Fibroblast of the aortic adventitia (primary cell): ENCODE results near the gene MIOX. TPM values are rescaled to one million over a fixed set of nuclear protein-coding genes. Genes with fewer than 3 reads are reported as not detected.

ENCODE experiments used
- DNase-seq: peaks from one replicate; pipeline ENCODE4 v3.0.0-alpha.2; 2010; ENCODE audit warnings: low read depth
- H3K4me3 ChIP-seq: 2 replicates; pipeline ENCODE4 v1.5.1; 2011; ENCODE audit warnings: low read depth, mild to moderate bottlenecking, control low read depth, low read length, moderate library complexity
- total RNA-seq: library from RNA; depleted of rRNA; stranded (reverse); fragments of >200 nt; gene quantifications from 2 replicates; pipeline ENCODE4 v1.2.3, GENCODE V29; 2012; ENCODE audit warnings: low replicate concordance
- TF ChIP-seq, protein P1 (sequence below): IDR thresholded peaks from 2 replicates; pipeline ENCODE4 v1.5.1; 2011; ENCODE audit warnings: mild to moderate bottlenecking, low read length, control low read depth, inconsistent platforms; ENCODE audit not compliant: insufficient read depth

MIOX gene
- total RNA-seq, 1 donor: not detected

DNA sequence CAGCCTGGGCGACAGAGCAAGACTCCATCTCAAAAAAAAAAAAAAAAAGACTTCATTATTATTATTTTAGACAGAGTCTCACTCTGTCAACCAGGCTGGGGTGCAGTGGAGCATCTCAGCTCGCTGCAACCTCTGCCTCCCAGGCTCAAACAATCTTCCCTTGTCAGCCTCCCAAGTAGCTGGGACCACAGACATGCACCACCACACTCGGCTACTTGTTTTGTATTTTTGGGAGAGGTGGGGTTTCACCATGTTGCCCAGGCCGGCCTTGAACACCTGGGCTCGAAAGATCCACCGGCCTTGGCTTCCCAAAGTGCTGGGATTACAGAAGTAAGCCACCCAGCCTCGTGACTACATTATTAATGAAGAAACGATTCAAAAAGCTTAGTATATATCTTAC, 48.5 kb downstream of the MIOX start:
- DNase-seq: no peak
- TF ChIP-seq, protein P1, sequence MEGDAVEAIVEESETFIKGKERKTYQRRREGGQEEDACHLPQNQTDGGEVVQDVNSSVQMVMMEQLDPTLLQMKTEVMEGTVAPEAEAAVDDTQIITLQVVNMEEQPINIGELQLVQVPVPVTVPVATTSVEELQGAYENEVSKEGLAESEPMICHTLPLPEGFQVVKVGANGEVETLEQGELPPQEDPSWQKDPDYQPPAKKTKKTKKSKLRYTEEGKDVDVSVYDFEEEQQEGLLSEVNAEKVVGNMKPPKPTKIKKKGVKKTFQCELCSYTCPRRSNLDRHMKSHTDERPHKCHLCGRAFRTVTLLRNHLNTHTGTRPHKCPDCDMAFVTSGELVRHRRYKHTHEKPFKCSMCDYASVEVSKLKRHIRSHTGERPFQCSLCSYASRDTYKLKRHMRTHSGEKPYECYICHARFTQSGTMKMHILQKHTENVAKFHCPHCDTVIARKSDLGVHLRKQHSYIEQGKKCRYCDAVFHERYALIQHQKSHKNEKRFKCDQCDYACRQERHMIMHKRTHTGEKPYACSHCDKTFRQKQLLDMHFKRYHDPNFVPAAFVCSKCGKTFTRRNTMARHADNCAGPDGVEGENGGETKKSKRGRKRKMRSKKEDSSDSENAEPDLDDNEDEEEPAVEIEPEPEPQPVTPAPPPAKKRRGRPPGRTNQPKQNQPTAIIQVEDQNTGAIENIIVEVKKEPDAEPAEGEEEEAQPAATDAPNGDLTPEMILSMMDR: no peak

DNA sequence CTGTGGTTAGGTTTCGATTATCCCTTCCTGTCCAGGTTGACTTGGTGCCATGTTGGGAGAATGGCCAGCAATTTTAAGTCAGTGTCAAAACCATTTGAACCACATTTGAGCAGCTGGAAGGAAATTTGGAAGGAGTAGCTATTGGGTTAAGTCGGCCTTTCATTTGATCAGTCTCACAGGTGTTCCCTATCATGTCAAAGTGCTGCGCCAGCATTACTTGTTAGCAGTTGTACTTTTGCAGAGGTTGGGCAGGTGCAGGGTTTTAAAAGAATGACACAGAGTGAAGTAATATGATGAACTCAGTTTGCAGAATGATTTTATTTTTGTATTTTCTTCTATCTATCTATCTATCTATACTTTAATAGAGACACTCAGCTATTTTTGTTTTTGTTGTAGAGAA, 49.6 kb downstream of the MIOX start:
- no peak overlapping the region for H3K4me3 ChIP-seq
- no peak for DNase-seq
- TF ChIP-seq, protein P1: no peak

More for the DNA sequence above, 48.5 kb downstream of the MIOX start:
- H3K4me3 ChIP-seq: no peak overlapping the region

DNA sequence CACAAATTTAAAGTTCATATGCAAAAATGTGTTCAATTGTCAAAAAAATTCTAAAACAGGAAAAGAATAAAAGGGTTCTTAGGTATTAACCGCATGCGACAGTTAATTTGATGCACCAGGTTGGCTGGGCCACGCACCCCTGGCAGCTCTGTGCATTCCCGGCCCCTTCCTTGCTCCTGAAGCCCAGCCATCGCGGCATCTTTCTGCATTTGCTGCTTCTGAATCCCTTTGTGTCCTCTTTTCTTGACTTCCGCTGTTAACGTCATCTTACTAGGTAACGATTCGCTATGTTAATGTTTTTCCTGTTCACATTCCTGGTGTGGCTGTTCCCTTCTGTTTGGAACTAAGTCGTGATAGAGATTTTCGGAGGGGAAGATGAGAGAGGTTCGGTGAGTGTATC, 51.1 kb downstream of the MIOX start:
- TF ChIP-seq, protein P1: no peak
- H3K4me3 ChIP-seq: no peak overlapping the region
- DNase-seq: no peak

Other genes with a start within 250 kb of the MIOX start
- 23.6 and 39.7 TPM in 2 replicates for gene TUBGCP6, start 241.8 kb upstream of the MIOX start, total RNA-seq
- gene HDAC10, start 235.6 kb upstream of the MIOX start, total RNA-seq: 15.4 and 26.7 TPM in 2 replicates
- gene MAPK12, start 225.2 kb upstream of the MIOX start, total RNA-seq: 28.0 and 35.5 TPM in 2 replicates
- gene MAPK11, start 216.5 kb upstream of the MIOX start, total RNA-seq: 3.0 and 5.8 TPM in 2 replicates
- gene PLXNB2, start 179.2 kb upstream of the MIOX start, total RNA-seq: 130 and 218 TPM in 2 replicates
- 2.8 and 4.3 TPM in 2 replicates for gene DENND6B, start 159.8 kb upstream of the MIOX start, total RNA-seq
- 38.5 and 62.6 TPM in 2 replicates for gene PPP6R2, start 143.5 kb upstream of the MIOX start, total RNA-seq
- gene SBF1, start 11.8 kb upstream of the MIOX start, total RNA-seq: 70.9 and 76.1 TPM in 2 replicates
- 2.5 and 8.0 TPM in 2 replicates for gene ADM2, start 5.3 kb upstream of the MIOX start, total RNA-seq
- 21.4 and 50.6 TPM in 2 replicates for gene LMF2, start 20.8 kb downstream of the MIOX start, total RNA-seq
- gene NCAPH2, start 21.4 kb downstream of the MIOX start, total RNA-seq: 30.9 and 49.1 TPM in 2 replicates
- gene SCO2, start 38.7 kb downstream of the MIOX start, total RNA-seq: 0.49 and 3.4 TPM in 2 replicates
- 22.7 and 23.7 TPM in 2 replicates for gene TYMP, start 43.2 kb downstream of the MIOX start, total RNA-seq
- gene KLHDC7B, start 59.0 kb downstream of the MIOX start, total RNA-seq: 1.1 and 2.4 TPM in 2 replicates
- not detected in 2 replicates for gene SYCE3, start 76.1 kb downstream of the MIOX start, total RNA-seq
- 1.1 TPM in 1 of 2 replicates, not detected in the other for gene CPT1B, start 91.6 kb downstream of the MIOX start, total RNA-seq
- gene CHKB, start 96.0 kb downstream of the MIOX start, total RNA-seq: 20.2 and 27.5 TPM in 2 replicates
- gene MAPK8IP2, start 113.9 kb downstream of the MIOX start, total RNA-seq: 0.27 and 1.1 TPM in 2 replicates
- 21.9 and 30.3 TPM in 2 replicates for gene ARSA, start 141.3 kb downstream of the MIOX start, total RNA-seq
- gene SHANK3, start 186.0 kb downstream of the MIOX start, total RNA-seq: 0.90 and 0.98 TPM in 2 replicates